GM19455 (cell line): ENCODE measurements around the gene FKBP1B.
"Not testable (repeated sequence)": the region's sequence is repeated elsewhere in the genome, so short reads cannot be mapped to it uniquely, and the experiment has no call there.

Experiments used
- ATAC-seq: cut with Tn5 transposase; IDR thresholded peaks from one replicate; pipeline ENCODE4 v1.9.1; 2021; ENCODE audit not compliant: unreplicated experiment

FKBP1B gene

DNA sequence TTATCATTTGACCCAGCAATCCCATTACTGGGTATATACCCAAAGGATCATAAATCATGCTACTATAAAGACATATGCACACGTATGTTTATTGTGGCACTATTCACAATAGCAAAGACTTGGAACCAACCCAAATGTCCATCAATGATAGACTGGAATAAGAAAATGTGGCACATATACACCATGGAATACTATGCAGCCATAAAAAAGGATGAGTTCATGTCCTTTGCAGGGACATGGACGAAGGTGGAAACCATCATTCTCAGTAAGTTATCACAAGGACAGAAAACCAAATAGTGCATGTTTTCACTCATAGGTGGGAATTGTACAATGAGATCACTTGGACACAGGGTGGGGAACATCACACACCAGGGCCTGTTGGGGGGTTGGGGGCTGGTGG, 51.2 kb downstream of the FKBP1B start:
- not testable (repeated sequence) for ATAC-seq

DNA sequence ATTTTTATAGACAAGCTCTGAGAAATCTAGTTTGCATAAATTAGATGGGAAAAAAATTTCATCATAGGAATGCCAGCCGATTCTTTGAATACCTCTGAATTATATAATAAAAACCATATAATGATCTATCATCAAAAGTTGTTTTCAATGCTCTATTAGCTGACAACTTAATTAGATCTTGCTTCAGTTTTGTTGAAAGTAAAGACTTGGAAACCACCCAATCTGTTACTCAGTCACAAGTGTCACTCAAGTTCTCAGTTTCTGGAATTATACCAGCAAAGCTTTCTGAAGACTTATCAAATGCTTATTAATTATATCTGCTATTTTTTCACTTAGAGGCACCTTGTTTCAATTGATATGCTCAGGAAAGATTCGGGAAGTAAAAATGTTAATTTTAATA, 52.5 kb downstream of the FKBP1B start:
- ATAC-seq: no peak

DNA sequence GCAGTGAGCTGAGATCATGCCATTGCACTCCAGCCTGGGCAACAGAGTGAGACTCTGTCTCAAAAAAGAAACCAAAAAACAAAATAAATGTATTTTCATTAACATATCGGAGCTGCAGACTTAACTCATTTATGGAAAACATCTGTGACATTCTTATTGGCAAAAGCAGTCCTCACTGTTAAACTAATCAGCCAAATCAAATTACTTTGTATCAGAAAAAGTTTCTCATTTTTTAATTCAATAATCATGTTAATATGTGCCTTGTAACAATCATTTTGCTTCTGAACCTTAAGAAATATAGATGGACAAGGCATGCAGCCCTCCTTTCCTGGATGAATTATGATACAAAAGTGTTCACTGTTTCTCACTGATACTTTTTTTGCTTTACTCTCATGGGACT, 53.1 kb downstream of the FKBP1B start:
- no peak for ATAC-seq

- no peak for ATAC-seq
Measured at GRCh38 chr2:24104110-24104650, 54.6 kb downstream of the FKBP1B start.

GRCh38 chr2:24104906-24105305, 55.4 kb downstream of the FKBP1B start:
- ATAC-seq: no peak

GRCh38 chr2:24105816-24106215, 56.3 kb downstream of the FKBP1B start:
- ATAC-seq: no peak

GRCh38 chr2:24106786-24107185, 57.2 kb downstream of the FKBP1B start:
- no peak for ATAC-seq

DNA sequence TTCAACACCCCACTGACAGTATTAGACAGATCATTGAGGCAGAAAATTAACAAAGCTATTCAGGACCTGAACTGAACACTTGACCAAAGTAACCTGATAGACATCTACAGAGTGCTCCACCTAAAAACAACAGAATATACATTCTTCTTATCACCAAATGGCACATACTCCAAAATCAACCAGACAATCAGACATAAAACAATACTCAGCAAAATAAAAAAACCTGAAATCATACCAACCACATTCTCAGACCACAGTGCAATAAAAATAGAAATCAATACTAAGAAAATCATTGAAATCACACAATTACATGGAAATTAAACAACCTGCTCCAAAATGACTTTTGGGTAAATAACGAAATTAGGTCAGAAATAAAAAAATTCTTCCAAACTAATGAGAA, 57.8 kb downstream of the FKBP1B start:
- ATAC-seq: no peak

GRCh38 chr2:24109431-24109830, 59.9 kb downstream of the FKBP1B start:
- not testable (repeated sequence) for ATAC-seq

GRCh38 chr2:24110660-24111303, 61.2 kb downstream of the FKBP1B start:
- no peak for ATAC-seq

GRCh38 chr2:24111407-24111901, 61.9 kb downstream of the FKBP1B start:
- no peak for ATAC-seq
